ENCODE data around the gene KIF1A. TPM values are rescaled to one million over a fixed set of nuclear protein-coding genes. Genes with fewer than 3 reads are reported as not detected.

The KIF1A gene
- polyA plus RNA-seq, 4 donors, result 7.4 to 11.6 (median 10.6) TPM

- DNase-seq (ENCODE audit: low read depth in 4 of 4, low spot score in 3 of 4), result no peak
Measured at GRCh38 chr2:240821429-240821778, 1.4 kb upstream of the KIF1A start.

DNA sequence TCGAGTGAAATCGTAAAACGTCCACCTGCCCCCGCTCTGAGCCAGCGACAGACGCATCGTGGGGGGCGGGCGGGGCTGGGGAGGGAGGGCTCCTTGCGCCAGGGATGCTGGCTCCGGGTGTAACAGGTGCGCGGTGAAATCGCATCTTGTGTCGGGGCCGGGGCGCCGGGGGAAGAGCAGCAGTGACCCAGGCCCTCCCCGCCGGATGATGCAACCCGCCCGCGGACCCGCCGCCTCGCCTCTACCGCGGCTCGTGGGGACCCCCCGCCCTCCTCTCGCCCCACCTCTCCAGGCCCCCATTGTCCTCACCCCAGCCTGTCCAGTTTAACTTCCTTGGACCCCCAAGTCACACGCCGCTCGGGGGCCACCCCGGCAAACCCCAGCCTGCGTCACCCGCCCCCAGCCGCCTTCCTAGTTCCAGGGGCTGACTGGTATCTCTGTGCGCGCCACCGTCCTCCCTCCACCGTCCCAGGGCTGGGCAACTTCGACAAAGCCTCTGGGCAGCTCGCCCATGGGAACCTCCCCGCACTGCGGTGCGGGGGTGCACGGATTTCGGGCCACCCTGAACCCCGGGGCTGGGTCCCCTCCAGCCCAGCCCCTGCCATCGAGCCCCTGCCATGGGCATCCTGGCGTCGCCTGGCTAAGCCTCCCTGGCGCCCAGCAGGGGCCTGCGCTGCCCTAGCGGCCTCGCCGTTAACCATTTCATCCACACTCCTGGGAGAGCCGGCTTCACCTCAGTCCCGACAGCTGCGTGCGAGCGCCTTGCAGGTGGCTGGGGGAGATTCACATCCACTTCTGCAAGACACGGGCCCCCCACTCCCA lies 799 bp upstream of the KIF1A start:
- no peak for DNase-seq (ENCODE audit: low read depth in 4 of 4, low spot score in 3 of 4)

DNA sequence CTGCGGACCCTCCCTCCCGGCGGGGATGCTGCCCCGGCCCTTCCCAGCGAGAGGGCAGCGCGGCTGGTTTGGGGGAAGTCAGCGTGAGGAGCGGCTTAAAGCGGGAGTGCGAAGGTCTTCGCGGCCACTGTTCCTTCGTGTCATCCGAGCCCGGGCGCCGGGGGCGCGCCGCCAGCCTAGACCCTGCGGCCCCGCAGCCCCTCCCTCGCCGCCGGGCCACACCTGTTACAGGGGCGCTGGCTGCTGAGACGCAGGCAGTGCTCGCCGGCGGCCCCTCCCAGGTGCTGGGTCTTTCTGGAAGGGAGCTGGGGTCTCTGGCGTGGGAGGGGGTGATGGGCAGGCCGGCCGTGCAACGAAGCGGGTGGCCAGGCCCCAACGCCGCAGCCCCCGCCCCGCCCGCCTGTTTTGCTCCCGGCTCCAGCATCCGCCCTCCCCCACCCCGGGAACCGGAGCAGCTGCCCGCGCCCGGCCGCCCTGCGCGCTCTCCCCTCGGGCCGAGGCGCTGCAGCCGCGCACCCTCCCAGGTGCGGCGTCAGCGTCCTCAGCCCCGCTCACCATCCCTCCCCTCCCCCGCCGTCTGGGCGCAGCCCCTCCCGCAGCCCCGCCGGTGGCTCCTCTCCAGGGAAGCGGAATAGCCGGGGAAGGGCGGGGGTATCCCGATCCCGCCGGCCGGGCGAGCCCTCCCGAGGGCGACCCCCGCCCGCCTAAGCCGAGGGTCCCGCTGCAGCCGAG lies 727 bp downstream of the KIF1A start:
- DNase-seq (ENCODE audit: low read depth in 4 of 4, low spot score in 3 of 4), result no peak

DNA sequence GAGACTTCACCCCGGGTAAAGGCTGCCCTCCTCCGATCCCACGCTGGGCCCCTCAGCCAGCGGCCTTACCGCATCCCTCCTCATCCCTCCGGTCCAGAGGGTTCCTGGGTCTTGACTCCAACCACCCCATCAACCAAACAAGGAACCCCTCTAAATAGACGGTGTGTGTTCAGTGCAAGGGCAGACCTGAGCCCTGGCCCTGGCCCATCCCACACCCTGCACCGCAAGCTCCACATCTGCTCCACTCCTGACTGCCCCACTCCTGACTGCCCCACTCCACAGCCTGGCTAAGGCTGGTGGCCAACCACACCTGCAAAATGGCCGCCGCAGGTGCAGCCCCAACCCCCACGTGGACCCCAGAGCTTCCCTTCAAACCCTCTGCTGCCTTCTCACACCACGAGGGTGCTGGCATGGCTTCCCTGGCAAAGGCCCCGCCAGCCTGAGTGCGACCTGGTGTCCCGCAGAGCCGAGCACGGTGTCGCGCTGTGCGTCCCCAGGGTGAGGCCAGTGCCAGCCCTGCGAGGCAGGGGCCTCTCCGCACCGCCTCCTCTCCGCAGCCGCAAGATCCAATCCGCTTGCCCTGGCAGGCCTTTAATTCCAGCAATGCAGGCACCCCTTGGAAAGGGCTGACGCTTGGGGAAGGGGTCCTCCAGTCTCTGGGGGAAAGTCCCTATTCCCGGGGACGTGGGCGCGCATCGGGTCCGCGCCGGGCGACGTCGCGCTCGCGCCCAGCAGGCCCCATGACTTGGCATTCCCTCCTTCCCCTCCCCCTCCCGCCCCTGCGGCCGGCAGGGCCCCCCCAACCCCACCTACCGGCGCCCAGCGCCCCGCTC lies 1.5 kb downstream of the KIF1A start:
- DNase-seq (ENCODE audit: low read depth in 4 of 4, low spot score in 3 of 4), result no peak

DNA sequence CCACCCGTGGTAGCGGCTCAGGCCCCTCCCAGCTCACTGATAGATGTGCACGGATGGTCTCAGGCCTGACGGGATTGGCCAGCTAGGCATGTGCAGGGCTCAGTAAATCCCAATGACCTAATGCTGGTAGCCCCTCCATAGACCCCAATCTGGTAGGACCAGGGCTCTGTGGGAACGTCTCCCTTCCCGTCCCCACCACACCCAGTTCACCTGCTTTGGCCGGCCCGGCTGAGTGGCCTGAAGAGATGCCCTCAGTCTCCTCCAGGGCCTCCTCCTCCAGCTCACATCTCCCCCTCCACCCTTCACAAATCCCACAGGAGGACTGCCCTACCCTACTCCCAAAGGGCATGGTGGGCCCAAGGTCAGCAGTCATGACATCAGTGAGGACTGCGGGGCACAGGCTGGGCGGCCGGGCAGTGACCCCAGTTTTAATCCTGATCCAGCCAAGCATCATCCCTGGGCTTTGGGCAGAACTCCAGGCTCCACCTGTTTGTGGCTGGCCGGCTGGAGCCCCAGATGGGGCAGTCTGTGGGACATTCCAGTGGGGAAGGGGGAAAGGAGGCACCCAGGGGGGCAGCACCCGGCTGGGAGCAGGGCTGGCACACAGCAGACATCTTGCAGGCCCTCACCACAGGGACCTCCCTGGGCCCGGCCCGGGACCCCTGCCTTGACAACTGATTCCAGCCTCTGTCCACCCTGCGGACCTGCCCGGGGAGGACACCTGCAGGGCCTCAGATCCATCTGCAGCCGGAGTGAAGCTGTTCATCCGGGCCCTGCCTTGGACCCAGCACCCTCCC lies 2.3 kb downstream of the KIF1A start:
- DNase-seq (ENCODE audit: low read depth in 4 of 4, low spot score in 3 of 4), result no peak

DNA sequence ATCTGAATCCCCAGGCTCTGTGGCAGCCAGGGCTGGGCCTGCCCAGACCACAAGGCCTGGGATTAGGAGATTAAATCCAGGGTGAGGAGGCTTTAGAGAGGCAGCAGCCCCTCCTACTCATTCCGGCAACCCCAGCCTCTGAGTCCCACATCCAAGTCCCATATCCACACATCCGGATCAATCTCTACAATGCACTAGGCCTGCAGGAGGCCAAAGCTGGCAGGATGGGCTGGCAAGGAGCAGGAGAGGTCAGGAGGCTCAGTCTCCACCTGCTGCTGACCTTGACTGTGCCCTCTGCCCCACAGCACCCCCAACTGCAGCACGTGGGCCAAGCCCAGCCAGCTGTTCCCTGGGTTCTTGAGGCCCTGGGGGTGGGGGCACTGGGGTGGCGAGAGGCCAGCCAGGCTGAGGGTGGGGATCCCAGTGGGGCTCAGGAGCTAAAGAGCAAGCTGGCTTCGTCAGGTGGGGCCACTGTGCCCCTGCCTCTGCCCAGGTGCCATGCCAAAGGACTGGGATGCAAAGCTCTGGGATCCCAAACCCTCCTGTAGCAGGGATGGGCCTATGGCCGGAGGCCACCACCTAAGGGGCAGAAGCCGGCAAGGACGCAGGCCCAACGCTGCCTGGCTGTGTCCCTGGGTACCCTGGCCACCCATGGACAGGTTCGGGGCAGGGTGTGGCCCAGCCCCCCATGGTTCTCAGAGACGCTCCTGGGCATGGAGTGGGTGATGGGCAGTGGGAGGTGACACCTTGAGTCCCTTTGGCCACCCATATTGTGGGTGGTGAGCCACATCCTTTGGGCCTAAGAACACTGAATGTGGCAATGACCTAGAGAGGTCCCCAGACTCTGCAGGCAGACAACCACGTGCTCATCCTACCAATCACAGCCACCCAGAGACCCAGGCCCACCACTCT lies 3.2 kb downstream of the KIF1A start:
- no peak for DNase-seq (ENCODE audit: low read depth in 4 of 4, low spot score in 3 of 4)

DNA sequence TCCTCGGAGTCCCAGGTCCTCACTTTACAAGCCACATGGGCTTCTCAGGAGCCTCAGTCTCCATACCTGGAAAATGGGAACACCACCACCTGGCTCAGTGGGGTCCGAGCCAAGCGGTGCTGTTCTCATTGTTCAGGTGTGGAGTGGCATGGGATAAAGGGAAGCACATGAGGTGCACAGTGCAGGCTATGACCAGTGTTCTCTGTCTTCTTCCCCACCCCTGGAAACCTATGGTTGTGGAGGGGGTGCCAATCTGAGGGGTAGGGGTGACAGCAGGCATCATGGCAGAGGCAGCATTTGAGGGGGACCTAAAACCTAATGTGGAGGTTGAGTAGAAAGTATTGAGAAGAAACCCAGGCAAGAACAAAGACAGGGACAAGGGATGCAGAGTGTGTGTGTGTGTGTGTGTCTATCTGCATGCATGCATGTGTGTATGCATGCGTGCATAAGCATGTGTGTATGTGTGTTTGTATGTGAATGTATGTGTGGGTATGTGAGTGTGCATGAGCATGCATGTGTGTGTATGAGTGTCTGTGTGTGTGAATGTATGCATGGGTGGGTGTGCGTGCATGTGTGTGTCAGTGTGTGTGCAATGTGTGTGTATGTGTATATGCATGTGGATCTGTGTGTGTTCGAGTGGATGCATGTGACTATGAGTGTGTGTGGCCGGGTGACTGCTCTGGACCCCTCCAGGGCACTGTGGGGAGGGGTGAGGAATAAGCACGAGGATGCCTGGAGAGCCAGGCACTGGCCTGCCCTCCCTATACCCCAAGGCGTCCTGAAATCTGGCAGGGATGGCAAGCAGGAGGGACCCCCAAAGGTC lies 4.0 kb downstream of the KIF1A start:
- no peak for DNase-seq (ENCODE audit: low read depth in 4 of 4, low spot score in 3 of 4)

DNA sequence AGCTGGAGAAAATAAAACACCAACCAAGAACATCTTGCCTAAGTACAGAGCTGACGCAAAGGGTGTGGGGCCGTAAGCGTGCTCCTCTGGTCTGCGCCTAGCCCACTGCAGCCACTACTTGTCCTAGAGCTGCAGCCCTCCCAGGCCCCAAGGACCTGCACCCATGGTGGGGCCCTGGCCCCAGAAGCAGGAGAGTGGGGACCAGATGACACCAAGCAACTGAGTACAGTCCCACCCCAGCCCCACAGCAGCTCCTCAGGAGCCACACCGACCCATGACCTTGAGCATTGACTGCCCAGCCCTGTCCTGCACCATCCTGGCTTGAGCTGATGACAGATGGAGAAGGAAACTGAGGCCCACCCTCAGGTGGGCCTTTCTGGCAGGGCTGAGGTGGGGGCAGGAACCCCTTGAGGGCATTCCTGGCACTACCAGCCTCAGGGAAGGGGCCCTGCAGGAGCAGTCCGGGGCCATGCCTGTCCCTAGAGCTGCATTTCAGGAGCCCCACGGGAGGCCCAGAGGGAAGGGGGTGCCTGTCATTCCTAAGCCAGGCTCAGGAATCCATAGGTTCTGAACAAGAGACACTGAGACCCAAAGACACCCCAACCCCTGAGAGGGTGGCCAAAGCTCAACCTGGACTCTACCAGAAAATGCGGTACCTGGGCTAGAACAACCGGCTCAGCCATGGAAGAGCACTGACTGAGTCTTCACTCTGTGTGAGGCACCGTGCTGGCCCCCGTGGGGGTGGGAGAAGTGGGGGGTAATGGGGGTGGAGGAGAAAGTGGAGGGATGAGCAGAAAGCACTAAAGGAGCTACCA lies 4.9 kb downstream of the KIF1A start:
- DNase-seq (ENCODE audit: low read depth in 4 of 4, low spot score in 3 of 4), result no peak

- no peak for DNase-seq (ENCODE audit: low read depth in 4 of 4, low spot score in 3 of 4)
Measured at GRCh38 chr2:240814280-240814679, 5.7 kb downstream of the KIF1A start.

DNA sequence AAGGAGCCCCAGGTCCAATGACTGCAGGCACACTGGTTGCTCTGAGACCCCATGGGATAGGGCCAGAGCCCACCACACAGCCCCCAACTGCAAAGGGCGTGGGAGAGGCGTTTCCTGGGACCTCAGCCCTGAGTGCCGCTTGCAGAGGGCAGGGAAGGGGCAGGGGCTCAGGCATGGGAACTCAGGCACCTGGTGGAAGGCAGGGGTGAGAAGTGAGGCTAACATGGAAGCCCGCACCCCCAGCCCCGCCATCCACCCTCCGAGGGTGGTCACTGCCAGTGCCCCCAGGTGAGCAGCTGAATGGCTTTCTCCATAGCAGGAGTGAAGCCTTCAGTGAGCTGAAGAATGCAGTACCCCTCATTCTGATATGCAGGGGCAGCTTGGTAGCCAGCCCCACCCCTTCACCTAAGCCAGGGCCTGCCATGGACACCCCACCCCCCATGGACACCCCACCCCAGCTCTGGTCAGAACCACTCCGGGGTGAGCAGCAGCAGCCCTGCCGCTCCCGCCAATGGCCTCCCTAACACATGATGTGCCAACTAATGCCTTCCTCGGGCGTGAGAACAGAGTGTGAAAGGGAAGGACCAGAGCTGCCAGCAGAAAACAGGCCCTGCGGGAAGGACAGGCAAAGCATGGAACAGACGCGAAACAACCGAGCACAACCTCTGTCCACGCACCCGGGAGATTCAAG lies 6.6 kb downstream of the KIF1A start:
- DNase-seq (ENCODE audit: low read depth in 4 of 4, low spot score in 3 of 4), result no peak

DNA sequence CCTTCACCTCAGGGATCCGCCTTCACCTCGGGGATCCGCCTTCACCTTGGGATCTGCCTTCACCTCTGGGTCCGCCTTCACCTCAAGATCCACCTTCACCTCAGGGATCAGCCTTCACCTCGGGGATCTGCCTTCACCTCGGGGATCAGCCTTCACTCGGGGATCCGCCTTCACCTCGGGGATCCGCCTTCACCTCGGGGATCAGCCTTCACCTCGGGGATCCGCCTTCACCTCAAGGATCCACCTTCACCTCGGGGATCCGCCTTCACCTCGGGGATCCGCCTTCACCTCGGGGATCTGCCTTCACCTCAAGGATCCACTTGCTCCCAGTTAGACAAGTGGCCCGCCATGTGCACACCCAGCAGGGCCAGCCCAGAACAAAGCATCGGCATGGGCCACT lies 7.3 kb downstream of the KIF1A start:
- DNase-seq (ENCODE audit: low read depth in 4 of 4, low spot score in 3 of 4), result no peak

- DNase-seq (ENCODE audit: low read depth in 4 of 4, low spot score in 3 of 4), result no peak
Measured at GRCh38 chr2:240812301-240812680, 7.7 kb downstream of the KIF1A start.

- DNase-seq (ENCODE audit: low read depth in 4 of 4, low spot score in 3 of 4), result no peak
Measured at GRCh38 chr2:240811346-240812300, 8.4 kb downstream of the KIF1A start.

DNA sequence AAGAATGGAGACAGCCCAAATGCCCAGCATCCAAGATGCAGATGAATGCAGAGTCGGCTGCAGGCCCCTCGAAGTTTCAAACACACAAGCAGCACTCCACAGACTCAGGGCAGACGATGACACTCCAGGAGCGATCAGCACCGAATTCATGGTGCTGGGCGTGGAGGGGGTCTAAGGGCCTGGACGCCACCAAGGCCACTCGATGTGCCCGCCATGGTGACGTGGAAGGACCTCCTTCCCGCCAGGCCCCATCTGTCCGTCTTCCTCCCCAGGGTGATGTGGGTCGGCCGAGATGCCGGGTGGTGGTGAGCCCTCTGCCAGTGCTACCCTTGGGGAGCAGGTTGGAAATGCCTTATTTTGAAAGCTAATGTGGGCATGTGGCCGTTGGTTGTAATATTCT lies 9.4 kb downstream of the KIF1A start:
- DNase-seq (ENCODE audit: low read depth in 4 of 4, low spot score in 3 of 4), result no peak

DNA sequence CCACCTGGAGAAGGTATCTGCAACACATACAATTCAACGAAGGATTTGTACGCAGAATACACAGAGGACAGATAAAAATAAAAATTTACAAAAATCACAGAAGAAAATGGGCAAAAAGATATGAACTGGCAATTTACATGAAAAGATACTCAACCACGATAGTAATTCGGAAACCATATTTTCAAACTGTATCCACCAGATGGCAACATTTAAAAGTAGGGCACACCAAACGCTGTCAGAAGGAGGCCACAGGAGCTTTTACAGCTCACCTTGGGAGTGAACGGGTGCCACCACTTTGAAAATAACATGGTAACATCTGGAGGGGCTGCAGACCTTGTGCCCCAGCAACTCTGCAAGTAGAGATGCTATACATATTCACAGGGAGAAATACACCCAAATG lies 9.8 kb downstream of the KIF1A start:
- DNase-seq (ENCODE audit: low read depth in 4 of 4, low spot score in 3 of 4), result no peak

DNA sequence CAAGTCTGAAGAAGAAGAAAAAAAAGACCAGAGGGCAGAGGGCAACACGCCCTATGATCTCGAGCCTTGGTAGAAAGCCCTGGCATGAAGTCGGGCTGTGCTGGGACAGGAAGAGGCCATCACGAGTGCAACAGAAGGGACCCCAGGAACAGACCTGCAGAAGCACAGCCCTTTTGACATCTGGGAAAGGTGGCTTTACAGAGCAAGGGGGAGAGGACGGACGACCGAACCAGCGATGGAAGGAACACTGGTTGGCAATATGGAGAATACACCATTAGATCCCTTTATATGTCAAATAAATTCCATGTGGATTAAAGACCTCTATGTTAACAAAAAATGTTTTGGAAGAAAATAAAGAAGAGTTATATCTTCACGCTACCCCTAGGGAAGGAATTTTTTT lies 10.7 kb downstream of the KIF1A start:
- DNase-seq (ENCODE audit: low read depth in 4 of 4, low spot score in 3 of 4), result no peak
